Measurements from ENCODE around the gene ZEB2. TPM values are rescaled to one million over a fixed set of nuclear protein-coding genes. Genes with fewer than 3 reads are reported as not detected.

The ZEB2 gene
- total RNA-seq, 4 donors from 2014 or later = 12.4 to 149 (median 29.9) TPM

DNA sequence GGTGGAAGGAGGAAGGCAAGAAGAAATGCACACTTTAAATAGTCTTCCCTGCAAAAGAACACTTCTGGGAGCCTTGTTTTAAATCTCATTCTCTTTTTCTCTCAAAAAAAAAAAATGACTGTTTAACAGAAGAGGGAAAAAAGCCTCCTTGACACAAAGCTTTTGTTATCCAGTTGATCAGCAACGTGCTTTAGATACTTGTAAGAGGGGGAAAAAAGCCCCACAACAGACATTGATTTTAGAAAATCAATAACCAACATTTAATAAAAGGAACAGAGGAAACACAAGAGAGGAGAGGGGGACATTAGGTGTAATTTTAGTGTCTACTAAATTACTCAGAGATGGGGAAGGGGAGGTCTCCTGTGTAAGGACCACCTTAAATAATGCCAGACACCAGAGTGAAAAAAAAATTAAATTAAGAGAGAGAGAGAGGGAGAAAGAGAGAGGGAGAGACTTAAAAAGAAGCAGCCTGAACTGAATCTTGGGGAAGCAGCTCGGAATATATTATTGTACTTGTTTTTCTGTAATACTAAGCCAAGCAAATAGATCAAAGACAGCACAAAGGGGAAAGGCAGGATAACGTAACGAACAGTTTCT is 4.7 kb downstream of the ZEB2 start:
- TF ChIP-seq POLR2A (IDR thresholded peaks at IDR 0.05) = no peak
- TF ChIP-seq, protein P1, sequence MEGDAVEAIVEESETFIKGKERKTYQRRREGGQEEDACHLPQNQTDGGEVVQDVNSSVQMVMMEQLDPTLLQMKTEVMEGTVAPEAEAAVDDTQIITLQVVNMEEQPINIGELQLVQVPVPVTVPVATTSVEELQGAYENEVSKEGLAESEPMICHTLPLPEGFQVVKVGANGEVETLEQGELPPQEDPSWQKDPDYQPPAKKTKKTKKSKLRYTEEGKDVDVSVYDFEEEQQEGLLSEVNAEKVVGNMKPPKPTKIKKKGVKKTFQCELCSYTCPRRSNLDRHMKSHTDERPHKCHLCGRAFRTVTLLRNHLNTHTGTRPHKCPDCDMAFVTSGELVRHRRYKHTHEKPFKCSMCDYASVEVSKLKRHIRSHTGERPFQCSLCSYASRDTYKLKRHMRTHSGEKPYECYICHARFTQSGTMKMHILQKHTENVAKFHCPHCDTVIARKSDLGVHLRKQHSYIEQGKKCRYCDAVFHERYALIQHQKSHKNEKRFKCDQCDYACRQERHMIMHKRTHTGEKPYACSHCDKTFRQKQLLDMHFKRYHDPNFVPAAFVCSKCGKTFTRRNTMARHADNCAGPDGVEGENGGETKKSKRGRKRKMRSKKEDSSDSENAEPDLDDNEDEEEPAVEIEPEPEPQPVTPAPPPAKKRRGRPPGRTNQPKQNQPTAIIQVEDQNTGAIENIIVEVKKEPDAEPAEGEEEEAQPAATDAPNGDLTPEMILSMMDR (IDR thresholded peaks at IDR 0.05) = no peak
- peaks cover 0 to 6% (median 0%) of the 10 kb centered on the region in 4 donors for H3K4me1 ChIP-seq
- no peaks in the 10 kb centered on the region for H3K27me3 ChIP-seq

DNA sequence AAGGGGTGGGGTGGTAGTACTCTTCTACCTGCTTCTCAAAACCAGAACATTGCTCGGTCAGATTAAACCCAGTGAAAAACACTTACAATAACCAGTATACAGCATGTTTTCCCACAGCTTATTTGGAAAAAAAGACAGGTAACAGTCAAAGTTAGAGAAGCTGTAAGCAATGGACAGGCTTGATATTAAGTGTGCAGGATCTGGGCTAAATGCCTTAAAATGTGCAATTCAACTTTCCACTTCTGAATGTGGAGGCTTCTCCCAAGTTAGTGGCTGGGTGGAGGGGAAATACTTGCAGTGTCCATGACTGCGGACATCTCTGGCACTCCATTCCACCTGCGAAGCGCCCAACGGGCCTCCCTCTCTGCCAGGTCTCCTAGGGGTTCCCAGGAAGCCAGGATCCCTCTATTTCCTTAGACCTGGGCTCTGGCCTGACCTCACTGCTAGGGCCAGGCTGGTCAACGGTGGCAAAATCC is 5.3 kb downstream of the ZEB2 start:
- H3K9me3 ChIP-seq = no peaks in the 10 kb centered on the region
- no peak for DNase-seq
- H3K4me1 ChIP-seq = peaks cover 0 to 11% (median 0%) of the 10 kb centered on the region in 4 donors
- TF ChIP-seq, protein P1 (IDR thresholded peaks at IDR 0.05) = no peak
- no peak for TF ChIP-seq POLR2A (IDR thresholded peaks at IDR 0.05)
- peak overlapping the region in 3 of 4 donors; percentile 39 to 59 (median 58) for H3K4me3 ChIP-seq
- H3K27ac ChIP-seq = peak overlapping the region; percentile 82 to 93 (median 87)
- H3K36me3 ChIP-seq = no peaks in the 10 kb centered on the region
- H3K27me3 ChIP-seq = no peaks in the 10 kb centered on the region

More for the DNA sequence above, 4.7 kb downstream of the ZEB2 start:
- Histone ChIP-seq H3K4me3 (peak overlapping the region; percentile 58 to 68 (median 62)), H3K9me3 (no peaks in the 10 kb centered on the region), H3K27ac (peak overlapping the region; percentile 82 to 93 (median 87)), H3K36me3 (no peaks in the 10 kb centered on the region)
- DNase-seq = no peak

DNA sequence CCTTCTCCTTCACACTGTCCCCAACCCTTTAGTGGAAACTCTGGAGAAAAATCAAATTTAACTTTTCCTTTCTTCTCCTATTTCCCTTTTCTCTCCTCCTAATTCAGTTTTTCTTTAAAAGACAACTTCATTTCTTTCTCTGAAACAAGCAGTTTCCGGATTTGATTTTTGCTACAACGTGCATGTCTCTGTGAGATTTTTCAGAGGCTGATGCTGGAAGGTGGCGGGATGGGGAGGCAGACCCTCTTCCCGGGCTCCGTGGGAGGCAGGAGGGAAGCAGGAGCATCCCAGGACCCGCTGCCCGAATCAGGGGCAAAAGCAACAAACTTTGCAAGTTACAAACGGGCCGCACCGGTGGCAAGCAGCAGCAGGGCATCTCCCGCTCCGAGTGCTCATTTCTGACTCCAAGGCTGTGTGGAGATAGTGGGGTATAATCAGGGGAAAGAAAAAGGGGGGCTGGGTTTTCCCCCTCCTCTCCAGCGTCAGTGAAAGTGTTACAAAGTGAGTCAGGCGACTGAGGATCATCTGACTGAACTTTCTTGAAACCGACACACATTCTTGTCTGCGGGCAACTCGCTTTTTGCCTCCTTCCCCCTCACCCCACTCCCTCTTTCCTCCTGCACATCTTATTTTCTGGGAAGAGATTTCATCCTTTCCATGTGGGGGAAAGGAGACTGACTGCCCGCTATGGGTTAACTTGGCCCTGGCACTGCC is 6.4 kb downstream of the ZEB2 start:
- H3K36me3 ChIP-seq = no peaks in the 10 kb centered on the region
- H3K4me3 ChIP-seq = peak overlapping the region; percentile 2 to 59 (median 28)
- H3K27me3 ChIP-seq = no peaks in the 10 kb centered on the region
- no peaks in the 10 kb centered on the region for H3K9me3 ChIP-seq
- peaks cover 0 to 11% (median 0%) of the 10 kb centered on the region in 4 donors for H3K4me1 ChIP-seq
- peak overlapping the region; percentile 67 to 93 (median 86) for H3K27ac ChIP-seq
- TF ChIP-seq, protein P1 (IDR thresholded peaks at IDR 0.05) = no peak
- no peak for TF ChIP-seq POLR2A (IDR thresholded peaks at IDR 0.05)
- no peak for DNase-seq

DNA sequence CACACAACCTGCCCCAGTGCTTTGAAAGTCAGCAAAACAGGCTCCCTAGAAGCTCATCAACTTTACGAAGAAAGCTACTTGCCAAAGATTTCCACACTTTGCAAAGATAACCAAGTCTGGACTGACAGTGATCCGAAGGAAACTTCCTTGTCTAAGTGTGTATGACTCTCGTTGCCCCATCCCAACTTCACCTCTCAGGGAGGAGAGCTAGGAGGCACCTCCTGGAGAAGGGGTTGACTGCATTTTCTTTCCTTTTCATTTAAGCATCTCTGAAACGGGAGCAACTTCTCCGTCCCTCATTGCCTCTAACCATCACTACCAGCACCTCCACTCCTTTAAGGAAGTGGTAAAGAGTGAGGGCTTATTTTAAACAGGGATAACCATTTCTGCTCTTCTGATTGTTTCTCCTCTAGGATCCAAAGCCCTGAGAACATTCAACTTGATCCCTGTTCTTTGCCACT is 7.0 kb downstream of the ZEB2 start:
- no peaks in the 10 kb centered on the region for H3K27me3 ChIP-seq
- no peak for DNase-seq
- peak overlapping the region; percentile 67 to 93 (median 86) for H3K27ac ChIP-seq
- no peaks in the 10 kb centered on the region for H3K9me3 ChIP-seq
- TF ChIP-seq POLR2A (IDR thresholded peaks at IDR 0.05) = no peak
- TF ChIP-seq, protein P1 (IDR thresholded peaks at IDR 0.05) = no peak
- peaks cover 0 to 11% (median 0%) of the 10 kb centered on the region in 4 donors for H3K4me1 ChIP-seq
- no peaks in the 10 kb centered on the region for H3K36me3 ChIP-seq
- H3K4me3 ChIP-seq = peak overlapping the region in 2 of 4 donors; percentile 39 to 59

DNA sequence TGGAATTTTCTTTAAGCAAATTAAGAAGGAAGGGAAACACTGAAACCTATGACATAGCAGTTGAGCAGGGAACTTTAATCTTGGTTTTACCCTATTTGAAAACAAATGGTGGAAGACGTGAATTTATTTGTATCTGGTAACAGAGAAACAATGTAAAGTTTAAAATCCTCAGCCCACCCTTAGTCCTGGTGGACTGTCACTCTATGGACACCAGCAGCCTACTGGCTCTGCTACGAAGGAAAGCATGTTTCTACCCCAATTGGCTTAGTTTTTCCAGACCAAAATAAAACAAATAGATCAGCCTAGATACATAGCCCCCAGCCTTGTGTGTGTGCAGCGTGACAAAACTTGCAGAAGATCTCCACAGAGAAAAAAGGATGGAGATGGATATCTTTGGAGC is 7.4 kb downstream of the ZEB2 start:
- H3K36me3 ChIP-seq = no peaks in the 10 kb centered on the region
- no peaks in the 10 kb centered on the region for H3K27me3 ChIP-seq
- no peak for DNase-seq
- H3K27ac ChIP-seq = peak overlapping the region; percentile 67 to 93 (median 86)
- peak overlapping the region in 1 of 4 donors; percentile 59 for H3K4me3 ChIP-seq
- no peaks in the 10 kb centered on the region for H3K9me3 ChIP-seq
- TF ChIP-seq, protein P1 (IDR thresholded peaks at IDR 0.05) = no peak
- H3K4me1 ChIP-seq = peaks cover 0 to 11% (median 0%) of the 10 kb centered on the region in 4 donors
